Mesothelial cell of epicardium (in vitro differentiated cells): ENCODE data around the gene NTHL1. TPM values are rescaled to one million over a fixed set of nuclear protein-coding genes. Genes with fewer than 3 reads are reported as not detected.

Experiments
- DNase-seq, 2 experiments: peaks; one replicate each; pipeline ENCODE4 v3.0.0; 2021; ENCODE audit warnings: low spot score in 2 of 2; ENCODE audit not compliant: unreplicated experiment in 2 of 2
- H3K27ac Mint-ChIP-seq: 2 replicates; pipeline ENCODE4 v1.8.0; 2021; ENCODE audit warnings: mixed read lengths
- H3K27me3 Mint-ChIP-seq: 2 replicates; pipeline ENCODE4 v1.8.0; 2021; ENCODE audit warnings: low read depth, mixed read lengths
- H3K36me3 Mint-ChIP-seq: 2 replicates; pipeline ENCODE4 v1.8.0; 2021; ENCODE audit warnings: mixed read lengths
- H3K4me1 Mint-ChIP-seq: 2 replicates; pipeline ENCODE4 v1.8.0; 2021; ENCODE audit warnings: mixed read lengths
- H3K4me3 Mint-ChIP-seq: 2 replicates; pipeline ENCODE4 v1.8.0; 2021; ENCODE audit warnings: mild to moderate bottlenecking, moderate library complexity, mixed read lengths
- H3K9me3 Mint-ChIP-seq: 2 replicates; pipeline ENCODE4 v1.8.0; 2021; ENCODE audit warnings: mixed read lengths
- total RNA-seq: library from RNA; stranded (reverse); gene quantifications from 3 replicates; pipeline ENCODE4 v1.2.1, GENCODE V29; 2021
- TF ChIP-seq, protein P1 (sequence below): fragments of 200-600 bp; sonication (generic); IDR thresholded peaks from one replicate; pipeline ENCODE4 v1.5.0; 2021; ENCODE audit warnings: antibody characterized with exemption; ENCODE audit not compliant: unreplicated experiment

The NTHL1 gene
- total RNA-seq, 1 donor from 2014 or later, result 29.7 TPM

GRCh38 chr16:2090481-2090776, 42.8 kb upstream of the NTHL1 start:
- H3K36me3 Mint-ChIP-seq, result peaks cover 8% of the 10 kb centered on the region
- peak overlapping the region; percentile 43 for H3K4me3 Mint-ChIP-seq
- no peaks in the 10 kb centered on the region for H3K4me1 Mint-ChIP-seq
- TF ChIP-seq, protein P1, sequence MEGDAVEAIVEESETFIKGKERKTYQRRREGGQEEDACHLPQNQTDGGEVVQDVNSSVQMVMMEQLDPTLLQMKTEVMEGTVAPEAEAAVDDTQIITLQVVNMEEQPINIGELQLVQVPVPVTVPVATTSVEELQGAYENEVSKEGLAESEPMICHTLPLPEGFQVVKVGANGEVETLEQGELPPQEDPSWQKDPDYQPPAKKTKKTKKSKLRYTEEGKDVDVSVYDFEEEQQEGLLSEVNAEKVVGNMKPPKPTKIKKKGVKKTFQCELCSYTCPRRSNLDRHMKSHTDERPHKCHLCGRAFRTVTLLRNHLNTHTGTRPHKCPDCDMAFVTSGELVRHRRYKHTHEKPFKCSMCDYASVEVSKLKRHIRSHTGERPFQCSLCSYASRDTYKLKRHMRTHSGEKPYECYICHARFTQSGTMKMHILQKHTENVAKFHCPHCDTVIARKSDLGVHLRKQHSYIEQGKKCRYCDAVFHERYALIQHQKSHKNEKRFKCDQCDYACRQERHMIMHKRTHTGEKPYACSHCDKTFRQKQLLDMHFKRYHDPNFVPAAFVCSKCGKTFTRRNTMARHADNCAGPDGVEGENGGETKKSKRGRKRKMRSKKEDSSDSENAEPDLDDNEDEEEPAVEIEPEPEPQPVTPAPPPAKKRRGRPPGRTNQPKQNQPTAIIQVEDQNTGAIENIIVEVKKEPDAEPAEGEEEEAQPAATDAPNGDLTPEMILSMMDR, result no peak
- no peaks in the 10 kb centered on the region for H3K9me3 Mint-ChIP-seq
- DNase-seq, result no peak
- peak overlapping the region; percentile 39 for H3K27ac Mint-ChIP-seq
- no peaks in the 10 kb centered on the region for H3K27me3 Mint-ChIP-seq

- H3K27me3 Mint-ChIP-seq, result no peaks in the 10 kb centered on the region
- H3K4me1 Mint-ChIP-seq, result no peaks in the 10 kb centered on the region
- H3K9me3 Mint-ChIP-seq, result no peaks in the 10 kb centered on the region
- H3K27ac Mint-ChIP-seq, result no peak overlapping the region
- H3K36me3 Mint-ChIP-seq, result peaks cover 8% of the 10 kb centered on the region
- DNase-seq, result no peak
- H3K4me3 Mint-ChIP-seq, result no peak overlapping the region
- TF ChIP-seq, protein P1, result no peak
These were observed 42.3 kb upstream of the NTHL1 start for GRCh38 chr16:2089706-2090480.

GRCh38 chr16:2088759-2089358, 41.2 kb upstream of the NTHL1 start:
- Mint-ChIP-seq H3K27ac (no peak overlapping the region), H3K9me3 (no peaks in the 10 kb centered on the region), H3K4me1 (no peaks in the 10 kb centered on the region), H3K27me3 (no peaks in the 10 kb centered on the region), H3K36me3 (peaks cover 4% of the 10 kb centered on the region), H3K4me3 (no peak overlapping the region)
- no peak for DNase-seq
- TF ChIP-seq, protein P1, result no peak

DNA sequence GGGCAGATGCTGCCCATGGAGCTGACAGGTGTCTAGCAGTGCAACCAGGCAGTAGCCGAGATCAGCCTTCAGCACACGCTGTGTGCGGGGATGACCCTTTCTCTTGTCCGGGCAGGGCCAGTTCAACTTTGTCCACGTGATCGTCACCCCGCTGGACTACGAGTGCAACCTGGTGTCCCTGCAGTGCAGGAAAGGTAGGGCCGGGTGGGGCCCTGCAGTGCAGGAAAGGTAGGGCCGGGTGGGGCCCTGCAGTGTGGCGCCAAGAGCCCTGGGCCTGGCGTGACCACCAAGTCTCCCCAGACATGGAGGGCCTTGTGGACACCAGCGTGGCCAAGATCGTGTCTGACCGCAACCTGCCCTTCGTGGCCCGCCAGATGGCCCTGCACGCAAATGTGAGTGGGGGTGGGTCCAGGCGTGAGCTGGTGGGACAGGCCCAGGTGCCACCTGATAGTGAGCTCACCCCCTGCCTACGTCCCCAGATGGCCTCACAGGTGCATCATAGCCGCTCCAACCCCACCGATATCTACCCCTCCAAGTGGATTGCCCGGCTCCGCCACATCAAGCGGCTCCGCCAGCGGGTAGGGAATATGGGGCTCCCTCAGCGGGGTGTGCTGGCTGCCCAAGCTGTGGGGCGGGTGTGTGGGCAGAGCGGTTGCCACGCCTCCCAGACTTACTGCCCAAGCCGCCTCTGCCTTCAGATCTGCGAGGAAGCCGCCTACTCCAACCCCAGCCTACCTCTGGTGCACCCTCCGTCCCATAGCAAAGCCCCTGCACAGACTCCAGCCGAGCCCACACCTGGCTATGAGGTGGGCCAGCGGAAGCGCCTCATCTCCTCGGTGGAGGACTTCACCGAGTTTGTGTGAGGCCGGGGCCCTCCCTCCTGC, 40.4 kb upstream of the NTHL1 start:
- H3K9me3 Mint-ChIP-seq, result no peaks in the 10 kb centered on the region
- no peaks in the 10 kb centered on the region for H3K4me1 Mint-ChIP-seq
- TF ChIP-seq, protein P1, result no peak
- H3K27ac Mint-ChIP-seq, result no peak overlapping the region
- H3K36me3 Mint-ChIP-seq, result peaks cover 6% of the 10 kb centered on the region
- DNase-seq, result no peak
- no peak overlapping the region for H3K4me3 Mint-ChIP-seq
- no peaks in the 10 kb centered on the region for H3K27me3 Mint-ChIP-seq

DNA sequence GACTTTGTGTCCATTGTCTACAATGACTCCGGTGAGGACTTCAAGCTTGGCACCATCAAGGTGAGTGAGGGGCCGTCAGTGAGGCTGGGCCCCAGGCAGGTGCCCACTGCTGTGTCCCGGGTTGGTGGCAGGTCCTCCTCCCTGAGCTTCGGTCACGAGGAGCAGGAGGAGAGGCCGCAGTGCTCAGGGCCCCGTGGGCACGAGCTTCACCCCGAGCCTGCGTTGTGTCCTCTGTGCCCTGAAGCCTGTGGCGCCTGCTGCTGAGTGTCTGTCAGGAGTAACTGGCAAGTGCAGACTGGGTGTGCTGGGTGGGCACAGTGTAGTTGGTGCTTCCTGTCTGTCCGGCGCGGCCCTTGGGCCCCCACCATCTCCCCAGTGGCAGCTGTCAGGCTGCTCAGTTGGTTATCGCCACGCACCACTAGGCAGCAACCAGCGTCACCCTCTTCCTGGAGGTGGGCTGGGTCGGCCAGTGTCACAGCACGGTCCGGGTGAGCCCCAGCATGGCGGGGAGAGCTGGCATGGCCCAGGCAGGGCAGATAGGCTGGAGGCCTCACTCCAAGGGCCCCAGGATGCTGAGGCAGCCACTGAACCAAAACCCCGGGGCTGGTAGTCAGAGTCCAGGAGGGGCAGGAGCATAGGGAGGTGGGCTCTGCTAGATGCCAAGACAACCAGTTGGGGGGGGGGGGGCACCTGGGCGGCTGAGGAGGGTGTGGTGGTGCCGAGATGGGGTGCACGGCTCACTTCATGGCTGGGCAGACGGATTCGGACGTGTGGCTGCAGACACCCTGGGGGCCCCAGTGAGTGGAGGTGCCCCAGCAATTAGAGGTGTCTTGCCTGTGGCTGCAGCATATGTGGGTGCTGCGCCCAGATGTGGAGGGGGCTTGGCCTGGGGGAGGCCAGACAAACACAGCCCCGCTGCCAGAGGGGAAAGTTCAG, 39.4 kb upstream of the NTHL1 start:
- peaks cover 4% of the 10 kb centered on the region for H3K4me1 Mint-ChIP-seq
- H3K9me3 Mint-ChIP-seq, result no peaks in the 10 kb centered on the region
- no peaks in the 10 kb centered on the region for H3K27me3 Mint-ChIP-seq
- H3K27ac Mint-ChIP-seq, result no peak overlapping the region
- no peak overlapping the region for H3K4me3 Mint-ChIP-seq
- no peak for DNase-seq
- TF ChIP-seq, protein P1, result no peak
- peaks cover 11% of the 10 kb centered on the region for H3K36me3 Mint-ChIP-seq
